Measurements from ENCODE around the gene KLC4. TPM values are rescaled to one million over a fixed set of nuclear protein-coding genes. Genes with fewer than 3 reads are reported as not detected.

Gene KLC4
- polyA plus RNA-seq, 2 of the 4 experiments (the other 2 are of a cell fraction): 8.4 to 9.9 TPM

GRCh38 chr6:43089874-43090558 lies 30.6 kb downstream of the KLC4 start:
- CTCF ChIA-PET: interaction anchor here (1.2 kb wide), 1 partner anchor 11 kb away, joined by 3 read pairs; no protein-coding TSS in a partner anchor

GRCh38 chr6:43090559-43090956 lies 31.1 kb downstream of the KLC4 start:
- Histone ChIP-seq H3K4me3 (no peak overlapping the region), H3K4me1 (no peaks in the 10 kb centered on the region), H3K4me2 (no peak overlapping the region), H3K9me3 (no peaks in the 10 kb centered on the region), H3K27ac (no peak overlapping the region)
- no peak for DNase-seq (ENCODE audit: low read depth in 1 of 2, low spot score in 1 of 2)
- WGBS (ENCODE audit: missing lambda C conversion rate): 47% methylated on average over 2 of the region's 2 CpGs
- CTCF ChIA-PET: no interaction called here
- no peak for TF ChIP-seq HMGXB4 (CRISPR knock-in tag; IDR thresholded peaks at IDR 0.05; ENCODE audit: borderline replicate concordance)
- no peak for TF ChIP-seq JUNB (IDR thresholded peaks at IDR 0.05)
- no peak for TF ChIP-seq POLR2A (IDR thresholded peaks at IDR 0.05; ENCODE audit: low read length)
- TF ChIP-seq ZSCAN20 (CRISPR knock-in tag; IDR thresholded peaks at IDR 0.05): no peak
- no peak for TF ChIP-seq NR3C1 (IDR thresholded peaks at IDR 0.05)
- FAIRE-seq: no peak
- POLR2A ChIA-PET: no interaction called here
- no peak for ATAC-seq

More at GRCh38 chr6:43089874-43090558, 30.6 kb downstream of the KLC4 start:
- no peak for ATAC-seq
- WGBS (ENCODE audit: missing lambda C conversion rate): 74% methylated on average over 7 of the region's 8 CpGs
- no peak overlapping the region for H3K27ac ChIP-seq
- H3K4me1 ChIP-seq: no peaks in the 10 kb centered on the region
- DNase-seq (ENCODE audit: low read depth in 1 of 2, low spot score in 1 of 2): no peak
- no peak for FAIRE-seq
- H3K9me3 ChIP-seq: no peaks in the 10 kb centered on the region
- no peak overlapping the region for H3K4me3 ChIP-seq
- TF ChIP-seq KDM5A (IDR thresholded peaks at IDR 0.05) (no peak), CTCF (IDR thresholded peaks at IDR 0.05) (no peak), ZNF302 (CRISPR knock-in tag; IDR thresholded peaks at IDR 0.05) (no peak)
- POLR2A ChIA-PET: no interaction called here
- H3K4me2 ChIP-seq: no peak overlapping the region

- 84% methylated on average over 4 of the region's 5 CpGs for WGBS (ENCODE audit: missing lambda C conversion rate)
- Histone ChIP-seq H3K9me3 (no peaks in the 10 kb centered on the region), H3K4me1 (no peaks in the 10 kb centered on the region), H3K4me3 (no peak overlapping the region), H3K27ac (no peak overlapping the region), H3K4me2 (no peak overlapping the region)
- TF ChIP-seq EP300 (IDR thresholded peaks at IDR 0.05) (no peak), POLR2AphosphoS2 (conservative IDR thresholded peaks at IDR 0.05; ENCODE audit: low read length) (no peak), BCL3 (IDR thresholded peaks at IDR 0.05) (no peak), NPAS2 (CRISPR knock-in tag; IDR thresholded peaks at IDR 0.05; ENCODE audit: borderline replicate concordance) (no peak), CBX2 (IDR thresholded peaks at IDR 0.05; ENCODE audit: borderline replicate concordance, low read depth) (no peak), GATA3 (IDR thresholded peaks at IDR 0.05; ENCODE audit: borderline replicate concordance) (no peak)
- FAIRE-seq (no peak), ATAC-seq (no peak), DNase-seq (ENCODE audit: low read depth in 1 of 2, low spot score in 1 of 2) (no peak)
- ChIA-PET POLR2A (no interaction called here), CTCF (no interaction called here)
Observed at GRCh38 chr6:43091020-43091419, 31.6 kb downstream of the KLC4 start.

- POLR2A ChIA-PET: no interaction called here
- H3K4me2 ChIP-seq: no peak overlapping the region
- DNase-seq (ENCODE audit: low read depth in 1 of 2, low spot score in 1 of 2) (no peak), ATAC-seq (no peak), FAIRE-seq (no peak)
- H3K9me3 ChIP-seq: no peaks in the 10 kb centered on the region
- WGBS (ENCODE audit: missing lambda C conversion rate): 85% methylated on average over 10 of the region's 10 CpGs
- CTCF ChIA-PET: no interaction called here
- no peak overlapping the region for H3K27ac ChIP-seq
- TF ChIP-seq POLR2A (IDR thresholded peaks at IDR 0.05; ENCODE audit: low read length): no peak
- TF ChIP-seq JUN (IDR thresholded peaks at IDR 0.05): no peak
- no peak for TF ChIP-seq NPAS2 (CRISPR knock-in tag; IDR thresholded peaks at IDR 0.05; ENCODE audit: borderline replicate concordance)
- TF ChIP-seq RARB (CRISPR knock-in tag; IDR thresholded peaks at IDR 0.05): no peak
- no peak for TF ChIP-seq GATA3 (IDR thresholded peaks at IDR 0.05; ENCODE audit: borderline replicate concordance)
- no peak for TF ChIP-seq NR3C1 (IDR thresholded peaks at IDR 0.05)
- no peak for TF ChIP-seq BHLHE40 (IDR thresholded peaks at IDR 0.05; ENCODE audit: low read depth, low read length)
- TF ChIP-seq ELK1 (IDR thresholded peaks at IDR 0.05; ENCODE audit: low read depth, low read length): no peak
- no peak for TF ChIP-seq HEYL (CRISPR knock-in tag; IDR thresholded peaks at IDR 0.05)
- TF ChIP-seq JUNB (IDR thresholded peaks at IDR 0.05): no peak
- no peak for TF ChIP-seq CHD2 (IDR thresholded peaks at IDR 0.05; ENCODE audit: low read length, partially characterized antibody)
- no peak overlapping the region for H3K4me3 ChIP-seq
- H3K4me1 ChIP-seq: no peaks in the 10 kb centered on the region
Observed at GRCh38 chr6:43091436-43091991, 32.1 kb downstream of the KLC4 start.

Measured in A549 (cell line).